SH-SY5Y (cell line): ENCODE measurements around the gene FAM13A.

Experiments used
- GATA2 ChIP-seq: IDR thresholded peaks from 2 replicates; pipeline ENCODE4 v1.6.1; 2011; ENCODE audit warnings: mild to moderate bottlenecking, low read depth, low read length
- GATA3 ChIP-seq: IDR thresholded peaks from 2 replicates; pipeline ENCODE4 v1.6.1; 2011; ENCODE audit warnings: low read depth, mild to moderate bottlenecking, low read length, moderate library complexity

DNA sequence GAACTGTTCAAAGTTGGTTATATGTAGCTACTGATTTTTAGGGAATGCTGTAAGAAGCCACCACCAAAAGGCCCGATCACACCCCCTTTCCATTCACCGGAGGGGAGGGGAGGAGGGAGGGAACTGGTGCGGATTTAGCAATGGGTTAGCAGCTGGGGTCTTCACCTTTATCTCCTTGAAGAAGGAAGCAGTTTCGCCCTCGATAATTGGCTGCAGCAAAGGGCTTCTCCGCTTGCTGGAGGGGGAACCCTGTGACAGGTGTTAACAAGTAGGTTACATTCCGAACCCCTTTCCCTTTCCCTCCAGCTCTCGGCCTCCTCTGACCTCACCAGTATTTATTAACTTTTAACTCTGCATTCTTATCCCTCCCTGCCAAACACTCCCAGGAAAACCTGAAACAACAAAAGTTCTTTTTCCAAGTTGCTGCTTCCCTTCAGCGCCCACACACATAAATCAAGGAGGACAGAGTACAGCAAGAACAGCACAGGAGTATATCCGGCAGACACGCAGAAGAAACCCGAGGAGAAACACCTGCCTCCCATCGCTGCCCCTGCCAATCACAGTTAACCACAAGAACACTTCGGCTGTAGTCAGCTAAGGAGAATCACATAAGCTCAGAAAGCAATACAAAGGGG, 319.6 kb downstream of the FAM13A start:
- TF ChIP-seq GATA3 (no peak), GATA2 (no peak)
